Measurements from ENCODE around the gene GCHFR. TPM values are rescaled to one million over a fixed set of nuclear protein-coding genes. Genes with fewer than 3 reads are reported as not detected.
A peak's percentile ranks its signal among the peaks of the same experiment; 100 is the strongest.

Gene GCHFR
- total RNA-seq, 1 donor from 2014 or later, result 6.5 TPM

GRCh38 chr15:40799523-40799922 is 35.7 kb downstream of the GCHFR start:
- DNase-seq (no peak), ATAC-seq (ENCODE audit: poor library complexity) (no peak)
- intact Hi-C loops (cut with DNase I), result no loop called here

- ATAC-seq (ENCODE audit: poor library complexity), result no peak
- DNase-seq, result no peak
- intact Hi-C loops (cut with DNase I), result no loop called here
Observed at GRCh38 chr15:40803076-40803475, 39.2 kb downstream of the GCHFR start.

DNA sequence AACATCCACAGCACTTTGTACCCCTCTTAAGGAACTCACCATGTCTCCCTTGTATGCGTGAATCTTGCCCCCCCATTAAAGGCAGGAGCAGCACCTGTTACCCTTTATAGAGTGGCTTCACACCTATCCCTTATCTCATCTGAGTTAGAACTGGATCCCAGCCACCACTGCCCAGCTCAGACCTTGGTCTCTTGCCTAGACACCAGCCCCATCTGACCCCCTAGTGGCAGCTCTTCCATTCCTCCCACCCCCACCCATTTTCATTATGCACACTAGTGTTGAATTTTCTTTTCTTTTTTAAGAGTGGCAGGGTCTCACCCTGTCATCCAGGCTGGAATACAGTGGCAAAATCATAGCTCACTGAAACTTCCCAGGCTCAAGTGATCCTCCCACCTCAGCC is 39.8 kb downstream of the GCHFR start:
- no peak for ATAC-seq (ENCODE audit: poor library complexity)
- intact Hi-C loops (cut with DNase I), result no loop called here
- no peak for DNase-seq

DNA sequence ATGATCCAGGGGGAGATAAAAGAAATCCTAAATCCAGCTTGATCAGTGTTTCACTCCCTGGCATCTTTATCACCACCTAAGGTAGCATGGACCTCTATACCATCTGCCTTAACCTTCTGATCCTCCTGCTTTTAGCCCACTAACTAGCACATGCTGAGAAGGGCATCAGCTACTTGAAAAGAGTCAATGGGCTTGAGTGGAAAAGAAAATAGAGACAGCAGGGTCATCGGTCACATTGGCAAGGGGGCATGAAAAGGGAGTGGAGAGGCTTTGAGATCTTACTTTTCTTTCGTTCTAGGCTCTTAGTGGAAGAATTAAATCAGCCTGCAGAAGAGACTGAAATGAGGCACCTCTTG is 42.8 kb downstream of the GCHFR start:
- intact Hi-C loops (cut with DNase I), result no loop called here
- DNase-seq, result no peak
- ATAC-seq (ENCODE audit: poor library complexity), result no peak

DNA sequence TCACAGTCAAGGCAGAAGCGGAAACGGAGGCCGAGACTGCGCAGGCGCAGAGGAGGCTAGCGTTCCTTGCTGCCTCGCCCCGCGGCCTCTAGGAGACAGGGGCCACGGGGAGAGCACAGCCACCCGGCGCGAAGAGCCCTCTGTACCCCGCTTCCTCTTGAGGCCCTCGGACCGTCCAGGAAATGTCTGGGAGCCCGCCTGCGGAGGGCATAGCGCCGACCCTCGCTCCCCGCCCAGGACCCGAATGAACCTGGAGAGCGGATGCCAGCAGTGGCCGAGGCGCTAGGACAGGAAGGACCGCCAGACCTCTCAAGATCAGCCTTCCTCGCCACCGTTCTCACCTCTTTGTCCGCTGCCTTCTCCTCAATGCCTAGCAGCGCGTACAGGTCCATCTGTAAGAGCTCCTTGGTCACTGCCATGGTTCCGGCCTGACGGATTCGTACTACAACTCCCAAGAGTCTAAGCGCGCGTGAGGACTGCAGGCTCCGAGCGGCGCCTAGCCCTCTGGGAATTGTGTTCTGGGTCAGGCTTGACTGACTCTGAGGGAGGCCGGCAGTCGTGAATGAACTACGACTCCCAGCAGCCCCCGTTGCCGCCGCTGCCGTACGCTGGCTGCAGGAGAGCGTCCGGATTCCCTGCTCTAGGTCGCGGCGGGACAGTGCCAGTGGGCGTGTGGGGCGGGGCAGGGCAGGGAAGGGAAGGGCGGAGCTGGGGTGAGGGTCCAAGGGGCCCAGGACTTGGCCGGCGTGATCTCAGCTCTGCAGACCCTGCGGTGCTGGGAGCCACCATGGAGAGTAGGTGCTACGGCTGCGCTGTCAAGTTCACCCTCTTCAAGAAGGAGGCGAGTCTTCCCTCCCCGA is 43.4 kb downstream of the GCHFR start, which contains the start of the genes DNAJC17 and ZFYVE19:
TSS of gene DNAJC17 (minus strand) at position 446 of the 860 bp plus-strand sequence. CDS start at position 419, 27 bp downstream.
TSS of gene ZFYVE19 (plus strand) at position 62 of the 860 bp plus-strand sequence. CDS start at position 563, 501 bp downstream.
- ATAC-seq (ENCODE audit: poor library complexity) (peak; percentile 99), DNase-seq (peak; percentile 98)
- intact Hi-C loops (cut with DNase I), result no loop called here

- no peak for ATAC-seq (ENCODE audit: poor library complexity)
- no peak for DNase-seq
- intact Hi-C loops (cut with DNase I), result no loop called here
Observed at GRCh38 chr15:40807888-40808461, 44.1 kb downstream of the GCHFR start.

DNA sequence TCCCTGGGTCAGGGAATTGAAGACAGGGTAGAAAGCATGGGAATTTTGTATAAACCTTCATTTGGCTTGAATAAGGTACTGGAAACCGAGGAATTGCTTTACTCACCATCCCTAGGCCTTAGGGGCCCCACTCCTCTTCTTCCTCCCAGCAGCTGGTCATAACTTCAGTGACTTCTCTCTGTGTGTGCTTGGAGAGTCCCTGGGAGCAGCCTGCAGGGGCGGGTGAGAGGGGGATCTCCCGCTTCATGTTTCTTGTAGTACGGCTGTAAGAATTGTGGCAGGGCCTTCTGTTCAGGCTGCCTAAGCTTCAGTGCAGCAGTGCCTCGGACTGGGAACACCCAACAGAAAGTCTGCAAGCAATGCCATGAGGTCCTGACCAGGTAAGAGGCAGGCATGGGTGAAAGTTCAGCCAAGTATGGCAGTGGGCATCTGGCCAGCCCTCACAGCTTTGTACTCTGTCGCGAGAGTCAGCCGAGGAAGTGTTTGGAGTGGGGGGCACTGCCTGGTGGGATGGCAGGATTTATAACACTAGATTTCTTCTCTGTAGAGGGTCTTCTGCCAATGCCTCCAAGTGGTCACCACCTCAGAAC is 45.1 kb downstream of the GCHFR start:
- intact Hi-C loops (cut with DNase I), result no loop called here
- ATAC-seq (ENCODE audit: poor library complexity) (no peak), DNase-seq (no peak)

GRCh38 chr15:40812721-40813425 is 49.0 kb downstream of the GCHFR start:
- intact Hi-C loops (cut with DNase I), result no loop called here
- DNase-seq (no peak), ATAC-seq (ENCODE audit: poor library complexity) (no peak)

GRCh38 chr15:40815042-40815698 is 51.3 kb downstream of the GCHFR start:
- intact Hi-C loops (cut with DNase I), result no loop called here
- DNase-seq (peak; percentile 52), ATAC-seq (ENCODE audit: poor library complexity) (peak; percentile 76)

Other genes with a start within 250 kb of the GCHFR start
- gene CCDC32, start 199.0 kb upstream of the GCHFR start, total RNA-seq, result 16.5 TPM
- 10.1 TPM for gene RPUSD2, start 194.8 kb upstream of the GCHFR start, total RNA-seq
- gene KNL1, start 169.8 kb upstream of the GCHFR start, total RNA-seq, result 0.51 TPM
- gene RAD51, start 68.9 kb upstream of the GCHFR start, total RNA-seq, result 0.43 TPM
- 17.3 TPM for gene RMDN3, start 8.8 kb upstream of the GCHFR start, total RNA-seq
- gene C15orf62, start 5.9 kb downstream of the GCHFR start, total RNA-seq, result 0.16 TPM
- gene ZFYVE19, start 43.0 kb downstream of the GCHFR start, total RNA-seq, result 26.4 TPM
- 16.1 TPM for gene DNAJC17, start 43.4 kb downstream of the GCHFR start, total RNA-seq
- not detected for gene PPP1R14D, start 64.6 kb downstream of the GCHFR start, total RNA-seq
- gene SPINT1, start 80.0 kb downstream of the GCHFR start, total RNA-seq, result 0.59 TPM
- gene RHOV, start 110.2 kb downstream of the GCHFR start, total RNA-seq, result not detected
- gene VPS18, start 130.4 kb downstream of the GCHFR start, total RNA-seq, result 18.4 TPM
- gene DLL4, start 165.3 kb downstream of the GCHFR start, total RNA-seq, result 10.7 TPM
- gene CHAC1, start 189.4 kb downstream of the GCHFR start, total RNA-seq, result 0.46 TPM